Measurements from ENCODE around the gene SLC5A10. TPM values are rescaled to one million over a fixed set of nuclear protein-coding genes. Genes with fewer than 3 reads are reported as not detected.

The SLC5A10 gene
- total RNA-seq, 1 donor from 2014 or later, result 0.14 TPM

- Histone ChIP-seq H3K79me2 (ENCODE audit: insufficient read depth, low read length) (peaks cover 70% of the 10 kb centered on the region), H4K20me1 (ENCODE audit: insufficient read depth, low read length) (peaks cover 65% of the 10 kb centered on the region), H3K9ac (ENCODE audit: low read length) (peak overlapping the region; percentile 90), H2AFZ (ENCODE audit: low read depth, low read length) (no peak overlapping the region), H3K27ac (ENCODE audit: low read depth, low read length) (peak overlapping the region; percentile 69), H3K27me3 (ENCODE audit: insufficient read depth, low read length) (no peaks in the 10 kb centered on the region), H3K9me3 (ENCODE audit: insufficient read depth, low read depth, low read length) (no peaks in the 10 kb centered on the region), H3K4me2 (ENCODE audit: low read length) (peak overlapping the region; percentile 92), H3K4me1 (ENCODE audit: insufficient read depth, low read length) (peaks cover 44% of the 10 kb centered on the region), H3K36me3 (ENCODE audit: insufficient read depth, low read length) (peaks cover 5% of the 10 kb centered on the region), H3K4me3 (ENCODE audit: insufficient read depth, low read depth, low read length) (peak overlapping the region; percentile 67)
- DNase-seq (ENCODE audit: low read depth) (no peak), FAIRE-seq (no peak)
- no peak overlapping the region for H3K27ac Mint-ChIP-seq (ENCODE audit: unreplicated experiment)
- H3K4me1 Mint-ChIP-seq (ENCODE audit: low read depth, unreplicated experiment), result peaks cover 8% of the 10 kb centered on the region
- H3K9me3 Mint-ChIP-seq (ENCODE audit: unreplicated experiment), result peaks cover 3% of the 10 kb centered on the region
- peaks cover 5% of the 10 kb centered on the region for H3K36me3 Mint-ChIP-seq (ENCODE audit: low read depth, unreplicated experiment)
- H3K27me3 Mint-ChIP-seq (ENCODE audit: low read depth, unreplicated experiment), result peaks cover 1% of the 10 kb centered on the region
- TF ChIP-seq EZH2 (IDR thresholded peaks at IDR 0.05; ENCODE audit: insufficient read depth, low read length) (no peak), CTCF (IDR thresholded peaks at IDR 0.05; ENCODE audit: insufficient read depth, low read depth, low read length) (no peak)
- peak overlapping the region; percentile 73 for H3K4me3 Mint-ChIP-seq (ENCODE audit: unreplicated experiment)
These were observed 50.1 kb downstream of the SLC5A10 start for GRCh38 chr17:19001907-19002590.

- DNase-seq (ENCODE audit: low read depth), result peak; percentile 68
- H3K79me2 ChIP-seq (ENCODE audit: insufficient read depth, low read length), result peaks cover 61% of the 10 kb centered on the region
- peak overlapping the region; percentile 69 for H3K27ac ChIP-seq (ENCODE audit: low read depth, low read length)
- peaks cover 5% of the 10 kb centered on the region for H3K36me3 Mint-ChIP-seq (ENCODE audit: low read depth, unreplicated experiment)
- peaks cover 1% of the 10 kb centered on the region for H3K27me3 Mint-ChIP-seq (ENCODE audit: low read depth, unreplicated experiment)
- no peak for TF ChIP-seq EZH2 (IDR thresholded peaks at IDR 0.05; ENCODE audit: insufficient read depth, low read length)
- no peak for TF ChIP-seq CTCF (IDR thresholded peaks at IDR 0.05; ENCODE audit: insufficient read depth, low read depth, low read length)
- no peak for FAIRE-seq
- H3K4me3 ChIP-seq (ENCODE audit: insufficient read depth, low read depth, low read length), result peak overlapping the region; percentile 67
- no peak overlapping the region for H3K27ac Mint-ChIP-seq (ENCODE audit: unreplicated experiment)
- H3K4me3 Mint-ChIP-seq (ENCODE audit: unreplicated experiment), result peak overlapping the region; percentile 73
- H3K4me1 Mint-ChIP-seq (ENCODE audit: low read depth, unreplicated experiment), result peaks cover 8% of the 10 kb centered on the region
- H3K4me2 ChIP-seq (ENCODE audit: low read length), result peak overlapping the region; percentile 92
- peaks cover 44% of the 10 kb centered on the region for H3K4me1 ChIP-seq (ENCODE audit: insufficient read depth, low read length)
- peak overlapping the region; percentile 90 for H3K9ac ChIP-seq (ENCODE audit: low read length)
- peaks cover 3% of the 10 kb centered on the region for H3K36me3 ChIP-seq (ENCODE audit: insufficient read depth, low read length)
- no peaks in the 10 kb centered on the region for H3K9me3 ChIP-seq (ENCODE audit: insufficient read depth, low read depth, low read length)
- no peak overlapping the region for H2AFZ ChIP-seq (ENCODE audit: low read depth, low read length)
- H3K9me3 Mint-ChIP-seq (ENCODE audit: unreplicated experiment), result peaks cover 3% of the 10 kb centered on the region
- no peaks in the 10 kb centered on the region for H3K27me3 ChIP-seq (ENCODE audit: insufficient read depth, low read length)
- peaks cover 56% of the 10 kb centered on the region for H4K20me1 ChIP-seq (ENCODE audit: insufficient read depth, low read length)
These were observed 51.0 kb downstream of the SLC5A10 start for GRCh38 chr17:19002805-19003542.
